GM06990 (cell line): ENCODE measurements around the gene NMT2.

Experiments used
- DNase-seq: peaks from one replicate; pipeline ENCODE4 v3.0.0-alpha.2; 2011; ENCODE audit not compliant: insufficient read length; ENCODE audit errors: extremely low read depth
- H3K27me3 ChIP-seq: replicated peaks from 2 replicates; pipeline ENCODE4 v1.6.0; 2011; ENCODE audit warnings: low read length; ENCODE audit not compliant: control insufficient read depth, insufficient read depth
- H3K36me3 ChIP-seq: 2 replicates; pipeline ENCODE4 v1.5.1; 2011; ENCODE audit warnings: low read length; ENCODE audit not compliant: control insufficient read depth, insufficient read depth
- H3K4me3 ChIP-seq: replicated peaks from 2 replicates; pipeline ENCODE4 v1.5.1; 2011; ENCODE audit warnings: low read depth, mild to moderate bottlenecking, control low read depth, low read length
- CTCF ChIP-seq: IDR thresholded peaks from 2 replicates; pipeline ENCODE4 v1.5.1; 2011; ENCODE audit warnings: low read length, control low read depth, mild to moderate bottlenecking, inconsistent platforms; ENCODE audit not compliant: insufficient read depth, poor library complexity, severe bottlenecking

The NMT2 gene

GRCh38 chr10:15197911-15198310 lies 29.4 kb upstream of the NMT2 start:
- no peak for DNase-seq
- Histone ChIP-seq H3K36me3 (no peaks in the 10 kb centered on the region), H3K4me3 (no peak overlapping the region), H3K27me3 (no peaks in the 10 kb centered on the region)
- TF ChIP-seq CTCF, result no peak

GRCh38 chr10:15197276-15197675 lies 28.8 kb upstream of the NMT2 start:
- no peaks in the 10 kb centered on the region for H3K36me3 ChIP-seq
- TF ChIP-seq CTCF, result no peak
- H3K27me3 ChIP-seq, result no peaks in the 10 kb centered on the region
- H3K4me3 ChIP-seq, result no peak overlapping the region
- no peak for DNase-seq

GRCh38 chr10:15196021-15196834 lies 27.7 kb upstream of the NMT2 start:
- no peaks in the 10 kb centered on the region for H3K27me3 ChIP-seq
- no peaks in the 10 kb centered on the region for H3K36me3 ChIP-seq
- TF ChIP-seq CTCF, result no peak
- H3K4me3 ChIP-seq, result no peak overlapping the region
- no peak for DNase-seq

GRCh38 chr10:15189133-15189885 lies 20.8 kb upstream of the NMT2 start:
- H3K36me3 ChIP-seq, result no peaks in the 10 kb centered on the region
- H3K27me3 ChIP-seq, result no peaks in the 10 kb centered on the region; the same call in 1 of the 2 replicates
- TF ChIP-seq CTCF, result no peak
- no peak overlapping the region for H3K4me3 ChIP-seq
- no peak for DNase-seq

- Histone ChIP-seq H3K4me3 (no peak overlapping the region), H3K27me3 (no peaks in the 10 kb centered on the region; the same call in 1 of the 2 replicates), H3K36me3 (no peaks in the 10 kb centered on the region)
- no peak for TF ChIP-seq CTCF
- DNase-seq, result no peak
Observed at GRCh38 chr10:15188603-15189002, 20.1 kb upstream of the NMT2 start.
